T-helper 17 cell (primary cell): ENCODE data around the gene CDK18. TPM values are rescaled to one million over a fixed set of nuclear protein-coding genes. Genes with fewer than 3 reads are reported as not detected.

Source experiments
- ATAC-seq: fragments of 150-1000 bp; cut with Tn5 transposase; 2 replicates; pipeline ENCODE4 v1.10.0; 2021; ENCODE audit warnings: mild to moderate bottlenecking, moderate library complexity
- DNase-seq, 3 donors: peaks; one replicate each; pipeline versions ENCODE4 v3.0.0 to v3.0.0-alpha.2; 2020 to 2021
- H3K9me3 ChIP-seq: one replicate; pipeline ENCODE4 v1.7.0; 2013; ENCODE audit warnings: low read length, mild to moderate bottlenecking; ENCODE audit not compliant: control insufficient read depth, poor library complexity, severe bottlenecking
- H3K27ac Mint-ChIP-seq: one replicate; pipeline ENCODE4 v1.8.0; 2022; ENCODE audit warnings: mild to moderate bottlenecking, moderate library complexity, mixed read lengths
- H3K27me3 Mint-ChIP-seq: one replicate; pipeline ENCODE4 v1.8.0; 2022; ENCODE audit warnings: mixed read lengths
- H3K36me3 Mint-ChIP-seq: one replicate; pipeline ENCODE4 v1.8.0; 2022; ENCODE audit warnings: low read depth, mixed read lengths
- H3K4me1 Mint-ChIP-seq: one replicate; pipeline ENCODE4 v1.8.0; 2022; ENCODE audit warnings: mild to moderate bottlenecking, mixed read lengths
- H3K4me3 Mint-ChIP-seq: one replicate; pipeline ENCODE4 v1.8.0; 2022; ENCODE audit warnings: mild to moderate bottlenecking, moderate library complexity, mixed read lengths
- total RNA-seq, 4 donors: library from RNA in 2 of 4; stranded (reverse) in 2 of 4; gene quantifications; one replicate each; pipeline ENCODE4 v1.2.3 and lab custom pipeline; 2022 to 2026

CDK18 gene
- total RNA-seq, 2 donors from 2014 or later: 0.94 to 1.7 TPM

DNA sequence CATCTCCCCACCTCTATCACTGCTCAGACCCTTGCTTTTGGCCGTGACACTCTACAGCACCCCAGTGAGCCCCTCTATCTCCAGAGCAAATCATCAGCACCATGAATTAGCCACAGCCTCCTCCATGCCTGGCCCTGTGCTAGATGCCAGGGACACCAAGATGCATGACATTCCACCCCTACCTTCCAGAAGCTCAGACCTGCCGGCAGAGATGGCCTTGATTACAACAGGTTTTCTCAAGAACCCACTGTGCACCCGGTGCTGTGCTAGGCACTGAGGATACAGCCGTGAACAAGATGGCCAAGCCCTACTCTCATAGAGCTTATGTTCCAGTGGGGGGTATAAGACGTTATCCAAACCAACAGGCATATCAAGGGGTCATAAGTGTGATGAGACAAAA lies 30.6 kb downstream of the CDK18 start:
- no peak for ATAC-seq
- peaks cover 2% of the 10 kb centered on the region for H3K36me3 Mint-ChIP-seq
- no peak overlapping the region for H3K4me3 Mint-ChIP-seq
- no peak overlapping the region for H3K27ac Mint-ChIP-seq
- H3K27me3 Mint-ChIP-seq: peaks cover 45% of the 10 kb centered on the region
- H3K9me3 ChIP-seq: no peaks in the 10 kb centered on the region
- DNase-seq: no peak
- peaks cover 8% of the 10 kb centered on the region for H3K4me1 Mint-ChIP-seq

DNA sequence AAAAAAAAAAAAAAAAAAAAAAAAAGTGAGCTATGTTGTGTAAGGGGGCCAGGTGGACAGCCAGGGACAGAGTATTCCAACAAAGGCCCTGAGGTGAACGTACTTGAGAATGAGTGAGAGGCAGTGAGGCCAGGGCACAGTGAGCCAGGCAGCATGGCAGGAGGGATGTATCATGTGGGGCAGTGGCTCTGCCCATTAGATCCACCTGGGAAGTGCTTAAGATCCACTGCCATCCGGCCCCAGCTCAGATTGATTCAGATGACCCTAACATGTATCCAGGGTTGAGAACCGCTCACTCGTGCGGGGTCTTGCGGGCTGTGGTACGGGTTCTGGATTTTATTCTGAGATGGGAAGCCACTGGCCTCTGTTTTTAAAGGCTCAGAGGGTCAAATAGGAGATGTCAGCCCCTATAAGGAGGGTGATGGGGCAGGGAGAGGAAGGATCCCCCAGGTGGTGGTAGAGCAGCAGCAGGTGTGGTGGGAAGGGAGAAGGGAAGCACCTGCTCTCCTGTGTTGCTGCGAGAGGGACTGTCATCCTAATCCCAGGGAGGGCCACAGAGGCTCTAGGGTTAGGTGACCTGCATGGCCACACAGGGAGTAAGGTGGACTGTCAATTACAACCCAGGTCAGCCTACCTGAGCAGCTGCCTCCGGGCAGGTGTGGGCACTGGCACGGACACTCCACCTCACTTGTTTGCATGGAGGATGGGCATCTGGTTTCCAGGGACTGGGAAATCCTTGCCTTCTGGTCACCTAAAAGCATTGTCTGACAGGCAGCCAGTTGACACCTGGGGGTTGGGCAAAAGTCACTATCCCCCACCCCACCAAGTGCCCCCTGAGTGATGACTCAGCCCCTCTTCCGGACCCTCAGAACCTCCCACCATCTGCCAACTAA lies 31.6 kb downstream of the CDK18 start:
- ATAC-seq (no peak), DNase-seq (no peak)
- H3K27ac Mint-ChIP-seq: no peak overlapping the region
- H3K36me3 Mint-ChIP-seq: peaks cover 2% of the 10 kb centered on the region
- peaks cover 41% of the 10 kb centered on the region for H3K27me3 Mint-ChIP-seq
- no peaks in the 10 kb centered on the region for H3K9me3 ChIP-seq
- H3K4me1 Mint-ChIP-seq: peaks cover 8% of the 10 kb centered on the region
- no peak overlapping the region for H3K4me3 Mint-ChIP-seq

DNA sequence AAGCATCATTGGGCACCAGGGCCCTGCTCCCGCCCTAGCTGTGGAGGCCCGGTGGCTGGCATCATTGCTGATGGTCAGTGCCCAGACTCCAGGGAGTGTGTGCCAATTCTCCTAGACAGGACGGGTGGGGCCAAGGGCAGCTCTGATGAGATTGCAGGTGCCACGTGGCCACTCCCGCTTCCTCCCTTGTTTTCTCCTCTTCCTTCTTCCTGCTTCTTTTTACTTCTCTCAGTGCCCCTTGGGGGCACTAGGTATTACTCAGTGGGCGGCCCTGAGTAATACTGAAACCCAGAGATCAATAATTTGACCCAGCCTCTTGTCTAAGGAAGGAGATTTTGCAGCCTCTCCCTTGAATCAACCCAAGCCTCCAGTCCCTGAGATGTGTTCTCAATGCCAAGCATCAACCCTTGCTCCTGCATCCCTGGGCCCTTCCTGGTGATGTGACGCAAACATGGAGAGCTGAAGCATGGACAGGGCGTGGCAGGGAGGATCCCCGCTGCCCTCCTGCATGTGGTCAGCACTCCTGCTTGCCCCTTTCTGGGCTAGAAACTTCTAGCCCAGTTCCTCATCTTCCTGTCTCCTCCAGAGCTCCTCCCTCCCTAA lies 32.4 kb downstream of the CDK18 start:
- H3K27ac Mint-ChIP-seq: no peak overlapping the region
- ATAC-seq (no peak), DNase-seq (no peak)
- H3K4me1 Mint-ChIP-seq: peaks cover 8% of the 10 kb centered on the region
- H3K27me3 Mint-ChIP-seq: peaks cover 48% of the 10 kb centered on the region
- peaks cover 5% of the 10 kb centered on the region for H3K36me3 Mint-ChIP-seq
- no peaks in the 10 kb centered on the region for H3K9me3 ChIP-seq
- no peak overlapping the region for H3K4me3 Mint-ChIP-seq

DNA sequence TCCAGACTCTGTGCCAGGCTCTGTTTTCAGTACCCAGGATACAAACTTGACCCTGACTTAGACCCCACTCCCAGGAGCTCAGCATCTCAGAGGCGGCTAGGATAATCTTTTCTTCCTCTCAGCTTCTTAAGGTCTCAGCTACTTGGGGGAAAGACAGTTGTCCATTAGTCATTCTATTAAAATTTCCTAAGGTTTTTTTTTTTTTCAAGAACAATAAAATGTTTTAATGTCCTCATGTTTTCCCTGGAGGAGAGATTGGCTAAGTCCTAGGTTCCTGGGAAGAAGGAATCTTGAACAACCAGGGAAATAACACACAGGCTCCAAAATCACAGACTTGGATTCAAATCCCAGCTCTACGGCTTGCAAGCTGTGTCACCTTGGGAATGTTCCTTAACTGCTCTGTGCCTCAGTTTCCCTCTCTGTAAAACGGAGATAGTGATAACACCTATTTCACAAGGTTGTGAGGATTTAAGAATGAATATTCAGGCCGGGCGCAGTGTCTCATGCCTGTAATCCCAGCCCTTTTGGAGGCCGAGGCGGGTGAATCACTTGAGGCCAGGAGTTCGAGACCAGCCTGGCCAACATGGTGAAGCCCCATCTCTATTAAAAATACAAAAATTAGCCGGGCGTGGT lies 33.0 kb downstream of the CDK18 start:
- H3K9me3 ChIP-seq: no peaks in the 10 kb centered on the region
- peaks cover 7% of the 10 kb centered on the region for H3K36me3 Mint-ChIP-seq
- peaks cover 53% of the 10 kb centered on the region for H3K27me3 Mint-ChIP-seq
- no peak overlapping the region for H3K27ac Mint-ChIP-seq
- no peak overlapping the region for H3K4me3 Mint-ChIP-seq
- ATAC-seq (no peak), DNase-seq (no peak)
- H3K4me1 Mint-ChIP-seq: peaks cover 8% of the 10 kb centered on the region

DNA sequence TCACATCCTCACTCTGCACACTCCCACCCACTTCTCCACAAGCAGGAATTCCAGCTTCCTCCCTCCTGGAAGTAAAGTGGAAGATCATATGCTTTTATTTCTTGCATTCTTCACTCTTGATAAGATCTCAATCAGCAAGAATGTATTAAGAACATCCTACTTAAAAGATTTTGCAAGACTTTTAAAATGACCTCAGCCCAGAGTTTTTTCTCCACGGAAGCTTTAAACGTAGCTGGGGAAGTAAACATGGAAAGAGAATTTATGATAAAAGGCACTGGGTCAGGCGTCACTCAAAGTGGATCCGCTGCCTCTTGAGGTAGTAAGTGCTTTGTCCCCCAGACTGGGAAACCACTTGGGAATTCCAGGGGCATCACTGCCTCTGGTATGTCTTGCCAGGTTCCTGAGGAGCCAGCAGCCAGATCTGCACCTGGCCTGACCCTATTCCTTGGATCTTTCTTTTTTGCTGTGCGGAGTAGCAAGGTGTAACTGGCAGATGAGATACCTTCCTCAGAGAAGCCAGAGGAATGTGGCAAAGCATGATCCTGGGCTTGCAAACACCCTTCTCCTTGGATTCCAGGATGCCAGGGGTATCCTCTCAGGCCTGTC lies 33.9 kb downstream of the CDK18 start:
- ATAC-seq: no peak
- Mint-ChIP-seq H3K36me3 (peaks cover 7% of the 10 kb centered on the region), H3K27me3 (peaks cover 53% of the 10 kb centered on the region), H3K4me3 (no peak overlapping the region), H3K4me1 (peaks cover 8% of the 10 kb centered on the region), H3K27ac (no peak overlapping the region)
- H3K9me3 ChIP-seq: no peaks in the 10 kb centered on the region
- DNase-seq: no peak

GRCh38 chr1:205541161-205541886 lies 36.9 kb downstream of the CDK18 start:
- Mint-ChIP-seq H3K4me1 (peaks cover 7% of the 10 kb centered on the region), H3K27ac (no peak overlapping the region), H3K36me3 (peaks cover 7% of the 10 kb centered on the region), H3K4me3 (no peak overlapping the region), H3K27me3 (peaks cover 62% of the 10 kb centered on the region)
- DNase-seq (no peak), ATAC-seq (no peak)
- no peaks in the 10 kb centered on the region for H3K9me3 ChIP-seq

DNA sequence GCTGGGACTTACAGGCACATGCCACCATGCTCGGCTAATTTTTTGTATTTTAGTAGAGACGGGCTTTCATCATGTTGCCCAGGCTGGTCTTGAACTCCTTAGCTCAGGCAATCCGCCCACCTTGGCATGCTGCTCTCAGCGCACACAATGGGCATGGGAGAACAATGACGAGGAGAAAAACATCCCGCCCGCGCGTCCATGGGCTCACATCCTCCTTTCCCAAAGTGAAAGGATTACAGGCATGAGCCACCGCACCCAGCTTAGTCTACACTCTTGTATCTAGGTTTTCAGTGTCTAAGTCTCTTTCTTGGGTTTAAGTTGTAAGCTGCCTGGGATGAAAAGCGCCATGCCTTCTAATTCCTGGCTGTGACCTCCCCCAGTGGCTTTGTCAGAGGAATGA lies 37.9 kb downstream of the CDK18 start:
- Mint-ChIP-seq H3K36me3 (peaks cover 5% of the 10 kb centered on the region), H3K27me3 (peaks cover 60% of the 10 kb centered on the region), H3K4me1 (no peaks in the 10 kb centered on the region), H3K4me3 (no peak overlapping the region), H3K27ac (no peak overlapping the region)
- no peak for ATAC-seq
- DNase-seq: no peak
- H3K9me3 ChIP-seq: no peaks in the 10 kb centered on the region

DNA sequence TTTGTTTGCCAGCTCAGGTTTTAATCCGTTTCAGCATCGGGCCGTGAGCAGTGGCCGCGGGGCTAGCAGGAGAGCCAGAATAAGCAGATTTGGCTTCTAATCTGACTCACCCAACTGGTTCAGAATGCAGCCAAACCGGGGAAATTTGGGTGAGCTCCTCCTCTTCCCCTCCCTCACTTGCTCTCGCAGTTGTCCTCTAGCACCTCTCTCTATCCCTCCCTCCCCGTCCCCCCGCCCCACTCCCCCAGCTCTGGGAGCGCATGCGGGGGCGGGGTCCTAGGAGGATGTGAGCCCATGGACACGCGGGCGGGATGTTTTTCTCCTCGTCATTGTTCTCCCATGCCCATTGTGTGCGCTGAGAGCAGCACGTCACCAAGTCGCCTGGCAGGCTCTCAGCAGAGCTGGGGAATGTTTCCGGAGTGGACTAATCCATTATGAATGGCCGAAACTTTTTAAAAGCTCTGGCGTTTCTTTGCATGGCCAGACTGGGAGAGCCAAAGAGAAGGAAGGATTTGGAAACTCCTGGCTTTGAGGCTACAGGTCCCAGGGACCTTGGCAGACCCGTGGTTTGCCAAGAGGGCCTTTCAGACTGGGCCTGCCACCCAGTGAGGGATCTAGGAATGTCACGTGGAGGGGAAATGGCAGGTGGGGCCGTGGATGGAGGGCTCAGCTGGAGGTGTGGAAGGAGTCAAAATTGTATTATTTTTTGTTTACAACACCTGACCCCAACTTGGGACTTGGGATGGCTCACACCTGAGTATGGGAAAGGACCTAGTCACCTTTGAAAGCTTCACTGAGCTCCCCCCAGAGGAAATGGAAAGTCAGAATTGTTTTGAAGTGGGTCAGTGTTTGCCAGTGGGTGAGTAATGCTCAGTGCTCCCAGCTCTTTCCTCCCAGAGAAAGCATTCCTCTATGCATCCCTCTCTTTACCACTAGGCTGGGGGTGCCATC lies 39.2 kb downstream of the CDK18 start:
- Mint-ChIP-seq H3K27me3 (peaks cover 66% of the 10 kb centered on the region), H3K4me3 (no peak overlapping the region), H3K4me1 (no peaks in the 10 kb centered on the region), H3K36me3 (peaks cover 5% of the 10 kb centered on the region), H3K27ac (no peak overlapping the region)
- no peaks in the 10 kb centered on the region for H3K9me3 ChIP-seq
- ATAC-seq (no peak), DNase-seq (no peak)

DNA sequence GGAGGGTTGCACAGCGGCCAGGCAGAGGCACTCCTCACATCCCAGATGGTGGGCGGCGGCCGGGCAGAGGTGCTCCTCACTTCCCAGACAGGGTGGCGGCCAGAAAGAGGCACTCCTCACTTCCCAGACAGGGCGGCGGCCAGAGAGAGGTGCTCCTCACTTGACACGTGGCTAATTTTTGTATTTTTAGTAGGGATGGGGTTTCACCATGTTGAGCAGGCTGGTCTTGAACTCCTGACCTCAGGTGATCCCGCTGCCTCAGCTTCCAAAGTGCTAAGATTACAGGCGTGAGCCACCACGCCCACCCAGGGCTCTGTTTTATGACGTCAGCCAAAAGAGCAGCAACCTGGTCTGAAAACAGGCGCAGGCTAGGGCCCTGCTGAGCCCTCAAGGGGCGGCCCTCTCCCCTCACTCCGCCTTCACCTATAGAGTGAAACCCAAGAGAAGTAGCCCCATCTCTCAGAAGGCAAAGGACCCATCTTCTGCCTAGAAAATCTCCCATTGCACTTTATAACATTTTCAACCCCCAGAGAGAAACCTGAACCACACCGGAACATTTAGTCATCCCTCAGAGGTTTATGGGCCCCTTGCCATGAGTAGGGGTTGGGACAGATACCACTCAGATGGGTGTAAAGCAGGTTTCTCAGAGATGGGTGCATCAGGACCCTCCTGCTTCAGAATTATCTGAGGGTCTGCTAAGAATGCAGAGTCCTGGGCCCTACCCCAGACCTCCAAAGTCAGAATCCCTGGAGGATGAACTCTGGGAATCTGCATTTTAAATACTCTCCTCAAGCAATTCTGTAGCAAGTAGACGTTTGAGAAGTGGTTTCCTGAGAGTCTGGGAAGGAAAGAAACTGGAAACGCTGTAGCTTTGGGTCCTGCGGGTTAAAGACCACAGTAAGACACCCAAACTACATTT lies 40.8 kb downstream of the CDK18 start:
- H3K4me1 Mint-ChIP-seq: peaks cover 2% of the 10 kb centered on the region
- H3K4me3 Mint-ChIP-seq: no peak overlapping the region
- H3K27ac Mint-ChIP-seq: no peak overlapping the region
- DNase-seq (no peak), ATAC-seq (no peak)
- H3K36me3 Mint-ChIP-seq: peaks cover 5% of the 10 kb centered on the region
- peaks cover 74% of the 10 kb centered on the region for H3K27me3 Mint-ChIP-seq
- H3K9me3 ChIP-seq: no peaks in the 10 kb centered on the region

- no peak for ATAC-seq
- no peak overlapping the region for H3K27ac Mint-ChIP-seq
- no peak overlapping the region for H3K4me3 Mint-ChIP-seq
- H3K9me3 ChIP-seq: no peaks in the 10 kb centered on the region
- peaks cover 7% of the 10 kb centered on the region for H3K36me3 Mint-ChIP-seq
- H3K27me3 Mint-ChIP-seq: peaks cover 81% of the 10 kb centered on the region
- H3K4me1 Mint-ChIP-seq: peaks cover 2% of the 10 kb centered on the region
- DNase-seq: no peak
These were observed 41.5 kb downstream of the CDK18 start for GRCh38 chr1:205545991-205546390.

DNA sequence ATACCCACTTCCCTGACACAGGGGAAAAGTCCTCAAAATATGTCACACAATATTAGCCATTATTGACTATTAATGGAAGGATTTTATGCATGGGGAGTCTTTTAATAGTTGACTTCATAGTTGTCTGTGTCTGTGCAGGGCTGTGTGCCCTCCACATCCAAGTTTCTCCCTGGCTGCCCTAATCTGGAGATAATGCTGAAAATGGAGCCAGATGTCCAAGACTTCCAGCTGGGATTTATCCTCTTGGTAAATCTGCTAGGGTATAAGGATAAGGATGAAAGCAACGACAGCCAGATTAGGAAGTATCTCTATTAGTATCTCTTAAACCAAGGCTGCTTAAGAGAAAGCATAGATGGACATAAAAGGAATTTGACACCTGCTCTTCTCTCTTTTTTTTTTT lies 42.1 kb downstream of the CDK18 start:
- Mint-ChIP-seq H3K4me3 (no peak overlapping the region), H3K27me3 (peaks cover 78% of the 10 kb centered on the region)

More for the DNA sequence above, 42.1 kb downstream of the CDK18 start:
- no peak overlapping the region for H3K27ac Mint-ChIP-seq
- peaks cover 2% of the 10 kb centered on the region for H3K4me1 Mint-ChIP-seq
- ATAC-seq (no peak), DNase-seq (no peak)
- no peaks in the 10 kb centered on the region for H3K9me3 ChIP-seq
- peaks cover 7% of the 10 kb centered on the region for H3K36me3 Mint-ChIP-seq
